OCI-LY7 (cell line): ENCODE measurements around the gene HYAL1. TPM values are rescaled to one million over a fixed set of nuclear protein-coding genes. Genes with fewer than 3 reads are reported as not detected.

Experiments used
- BruUV-seq: library from RNA; stranded (reverse); fragments of 400-500 nt; replicated peaks from 2 replicates; lab custom pipeline; 2021; lab: Mats Ljungman, UMichigan
- CTCF ChIA-PET: fragments of 300-600 bp; sonication (Branson Sonifier 250); formaldehyde crosslinking; loops from one replicate; lab custom pipeline; 2022; ENCODE audit warnings: antibody characterized with exemption; ENCODE audit not compliant: unreplicated experiment; lab: Charles Lee
- POLR2A ChIA-PET: fragments of 300-600 bp; sonication (Branson Sonifier 250); formaldehyde crosslinking; loops from one replicate; lab custom pipeline; 2022; ENCODE audit warnings: antibody characterized with exemption; lab: Charles Lee
- DNase-seq: peaks from one replicate; pipeline ENCODE4 v3.0.0-alpha.2; 2015; ENCODE audit warnings: low spot score
- H2AFZ ChIP-seq: fragments of 200-600 bp; sonication (generic), shearing (Covaris generic); 2 replicates; pipeline ENCODE4 v1.6.1; 2014; ENCODE audit warnings: mild to moderate bottlenecking, antibody characterized with exemption, low read length, moderate library complexity
- H3K27ac ChIP-seq: fragments of 200-600 bp; sonication (generic); 2 replicates; pipeline ENCODE4 v1.5.1; 2014; ENCODE audit warnings: mixed run types, low read depth, mild to moderate bottlenecking, moderate library complexity, low read length, inconsistent platforms; ENCODE audit not compliant: poor library complexity, severe bottlenecking
- H3K36me3 ChIP-seq: fragments of 200-600 bp; sonication (generic); 2 replicates; pipeline ENCODE4 v1.6.1; 2014; ENCODE audit warnings: mild to moderate bottlenecking, antibody characterized with exemption, low read length, moderate library complexity, mixed read lengths; ENCODE audit not compliant: insufficient read depth
- H3K4me1 ChIP-seq: fragments of 200-600 bp; sonication (generic); 2 replicates; pipeline ENCODE4 v1.5.1; 2014; ENCODE audit warnings: mild to moderate bottlenecking, low read length; ENCODE audit not compliant: insufficient read depth, poor library complexity, severe bottlenecking
- H3K4me2 ChIP-seq: fragments of 200-600 bp; sonication (generic); 2 replicates; pipeline ENCODE4 v1.6.1; 2014; ENCODE audit warnings: mild to moderate bottlenecking, low read length
- H3K4me3 ChIP-seq: fragments of 200-600 bp; sonication (generic); 2 replicates; pipeline ENCODE4 v1.5.1; 2014; ENCODE audit warnings: mild to moderate bottlenecking, low read depth, low read length; ENCODE audit not compliant: poor library complexity, severe bottlenecking
- H3K79me2 ChIP-seq: fragments of 200-600 bp; sonication (generic); 2 replicates; pipeline ENCODE4 v1.6.1; 2016; ENCODE audit warnings: low read depth, mild to moderate bottlenecking, low read length, moderate library complexity, mixed read lengths; ENCODE audit not compliant: insufficient read depth
- H3K9me2 ChIP-seq: fragments of 200-600 bp; sonication (generic); 2 replicates; pipeline ENCODE4 v1.6.1; 2016; ENCODE audit warnings: mild to moderate bottlenecking, low read length, mixed read lengths; ENCODE audit not compliant: insufficient read depth
- H3K9me3 ChIP-seq: fragments of 200-600 bp; sonication (generic); 2 replicates; pipeline ENCODE4 v1.6.1; 2014; ENCODE audit warnings: mild to moderate bottlenecking, mixed run types, low read length, mixed read lengths
- H4K20me1 ChIP-seq: fragments of 200-600 bp; sonication (generic); 2 replicates; pipeline ENCODE4 v1.6.1; 2014; ENCODE audit warnings: mild to moderate bottlenecking, antibody characterized with exemption, low read length, moderate library complexity, mixed read lengths; ENCODE audit not compliant: insufficient read depth
- EZH2phosphoT487 ChIP-seq: fragments of 200-600 bp; sonication (generic); IDR thresholded peaks from 2 replicates; pipeline ENCODE4 v1.6.1; 2018; ENCODE audit warnings: low read depth, borderline replicate concordance, mild to moderate bottlenecking, mixed run types, antibody characterized with exemption, low read length, moderate library complexity, mixed read lengths
- intact Hi-C: fragments of 100-400 bp; cut with micrococcal nuclease; formaldehyde crosslinking; loops from one replicate; pipeline ENCODE4 v1.10.0; 2022; ENCODE audit not compliant: unreplicated experiment
- total RNA-seq, 2 experiments: library from RNA; depleted of rRNA in 1 of 2; stranded (reverse); fragments of >200 nt in 1 of 2; shearing (Covaris generic) in 1 of 2; gene quantifications; 2 replicates each; pipeline ENCODE4 v1.2.3, GENCODE V29; 2014 to 2022
- TF ChIP-seq, protein P1 (sequence below): fragments of 200-600 bp; sonication (generic); conservative IDR thresholded peaks from 2 replicates; pipeline ENCODE4 v1.5.1; 2014; ENCODE audit warnings: mild to moderate bottlenecking, antibody characterized with exemption, low read length, moderate library complexity, mixed read lengths

Gene HYAL1
- total RNA-seq, 2 experiments from 2014 or later, result 0.36 to 0.85 TPM

DNA sequence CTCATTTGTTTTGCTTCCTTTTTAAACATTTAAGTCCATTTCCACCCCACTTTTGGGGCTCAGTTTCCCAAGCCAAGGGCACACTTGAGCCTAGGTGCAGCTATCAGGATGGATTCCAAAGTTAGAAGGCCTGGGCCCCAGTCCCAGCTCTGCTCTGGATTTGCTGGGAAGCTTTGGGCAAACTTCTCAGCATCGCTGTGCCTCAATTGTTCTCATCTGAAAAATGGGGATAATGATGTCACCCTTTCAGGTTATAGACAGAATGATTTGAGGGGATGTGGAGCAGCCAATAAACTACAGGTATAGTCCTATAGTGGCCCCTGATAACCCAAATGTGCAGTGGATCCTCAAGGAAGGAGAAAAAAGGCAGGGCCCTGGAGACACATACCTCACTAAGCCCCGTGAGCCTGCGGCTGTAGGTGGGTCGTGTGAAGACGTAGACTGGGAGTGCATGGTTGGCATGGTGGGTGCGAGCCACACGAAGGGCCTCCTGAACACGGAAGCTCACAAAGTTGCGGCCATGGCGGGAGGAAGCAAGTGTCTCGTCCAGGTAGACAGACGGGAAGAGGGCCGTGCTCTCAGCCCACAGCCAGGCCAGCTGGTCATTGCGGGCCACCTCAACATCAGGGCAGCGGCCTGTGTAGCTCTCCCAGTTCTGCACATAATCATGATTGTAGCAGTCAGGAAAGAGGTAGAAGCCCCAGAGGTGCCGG lies 16.0 kb upstream of the HYAL1 start:
- ChIA-PET POLR2A (interaction anchor here (1.1 kb wide), 1 partner anchor 18 kb away, joined by 4 read pairs; no protein-coding TSS in a partner anchor), CTCF (no interaction called here)
- TF ChIP-seq, protein P1, sequence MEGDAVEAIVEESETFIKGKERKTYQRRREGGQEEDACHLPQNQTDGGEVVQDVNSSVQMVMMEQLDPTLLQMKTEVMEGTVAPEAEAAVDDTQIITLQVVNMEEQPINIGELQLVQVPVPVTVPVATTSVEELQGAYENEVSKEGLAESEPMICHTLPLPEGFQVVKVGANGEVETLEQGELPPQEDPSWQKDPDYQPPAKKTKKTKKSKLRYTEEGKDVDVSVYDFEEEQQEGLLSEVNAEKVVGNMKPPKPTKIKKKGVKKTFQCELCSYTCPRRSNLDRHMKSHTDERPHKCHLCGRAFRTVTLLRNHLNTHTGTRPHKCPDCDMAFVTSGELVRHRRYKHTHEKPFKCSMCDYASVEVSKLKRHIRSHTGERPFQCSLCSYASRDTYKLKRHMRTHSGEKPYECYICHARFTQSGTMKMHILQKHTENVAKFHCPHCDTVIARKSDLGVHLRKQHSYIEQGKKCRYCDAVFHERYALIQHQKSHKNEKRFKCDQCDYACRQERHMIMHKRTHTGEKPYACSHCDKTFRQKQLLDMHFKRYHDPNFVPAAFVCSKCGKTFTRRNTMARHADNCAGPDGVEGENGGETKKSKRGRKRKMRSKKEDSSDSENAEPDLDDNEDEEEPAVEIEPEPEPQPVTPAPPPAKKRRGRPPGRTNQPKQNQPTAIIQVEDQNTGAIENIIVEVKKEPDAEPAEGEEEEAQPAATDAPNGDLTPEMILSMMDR, result no peak
- no peak for TF ChIP-seq EZH2phosphoT487
- DNase-seq, result no peak
- no peaks in the 10 kb centered on the region for H3K9me2 ChIP-seq
- BruUV-seq, result no TSS peak
- no peaks in the 10 kb centered on the region for H4K20me1 ChIP-seq
- H3K79me2 ChIP-seq, result no peaks in the 10 kb centered on the region
- peak overlapping the region; percentile 73; the same call in 1 of the 2 replicates for H3K4me2 ChIP-seq
- no peaks in the 10 kb centered on the region for H3K9me3 ChIP-seq
- peaks cover 49% of the 10 kb centered on the region for H3K4me1 ChIP-seq
- H3K27ac ChIP-seq, result peak overlapping the region; percentile 18
- H3K36me3 ChIP-seq, result peaks cover 10% of the 10 kb centered on the region; the same call in 1 of the 2 replicates
- intact Hi-C loops, result no loop called here
- H3K4me3 ChIP-seq, result no peak overlapping the region
- no peak overlapping the region for H2AFZ ChIP-seq

DNA sequence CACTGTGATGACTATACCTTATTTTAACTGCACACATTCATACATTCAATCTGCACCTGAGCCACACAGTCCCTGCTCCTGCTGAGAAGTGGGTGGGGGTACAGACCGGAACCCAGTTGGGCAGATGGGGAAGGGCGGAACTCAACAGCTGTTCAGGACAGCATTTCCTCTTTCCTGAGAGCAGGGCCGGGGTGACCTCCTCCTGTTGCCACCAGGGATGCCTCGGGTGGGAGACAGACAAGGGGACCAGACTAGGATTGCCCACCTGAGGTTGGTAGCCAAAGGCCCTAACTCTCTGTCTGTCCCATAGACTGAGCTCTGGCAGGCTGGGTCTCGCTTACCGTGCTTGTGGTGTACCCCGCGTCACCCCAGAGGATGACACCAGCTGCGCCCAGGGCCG lies 15.2 kb upstream of the HYAL1 start:
- Histone ChIP-seq H4K20me1 (no peaks in the 10 kb centered on the region), H3K79me2 (no peaks in the 10 kb centered on the region), H3K4me2 (peak overlapping the region; percentile 46), H3K4me3 (peak overlapping the region; percentile 23), H3K4me1 (peaks cover 49% of the 10 kb centered on the region), H3K27ac (peak overlapping the region; percentile 18), H3K9me3 (no peaks in the 10 kb centered on the region), H3K36me3 (0 out of 2 replicates have a peak, but pooled peaks cover 6% of the 10 kb centered on the region), H2AFZ (no peak overlapping the region), H3K9me2 (no peaks in the 10 kb centered on the region)
- no peak for DNase-seq
- TF ChIP-seq, protein P1, result no peak
- no peak for TF ChIP-seq EZH2phosphoT487
- intact Hi-C loops, result no loop called here
- ChIA-PET POLR2A (interaction anchor here (1.1 to 1.6 kb wide), 2 partner anchors 18 to 19 kb away, joined by 4 to 8 read pairs; partner anchors contain the start of genes HYAL3 and NAA80), CTCF (interaction anchor here (1.1 kb wide), 1 partner anchor 14 kb away, joined by 3 read pairs; no protein-coding TSS in a partner anchor)
- no TSS peak for BruUV-seq

DNA sequence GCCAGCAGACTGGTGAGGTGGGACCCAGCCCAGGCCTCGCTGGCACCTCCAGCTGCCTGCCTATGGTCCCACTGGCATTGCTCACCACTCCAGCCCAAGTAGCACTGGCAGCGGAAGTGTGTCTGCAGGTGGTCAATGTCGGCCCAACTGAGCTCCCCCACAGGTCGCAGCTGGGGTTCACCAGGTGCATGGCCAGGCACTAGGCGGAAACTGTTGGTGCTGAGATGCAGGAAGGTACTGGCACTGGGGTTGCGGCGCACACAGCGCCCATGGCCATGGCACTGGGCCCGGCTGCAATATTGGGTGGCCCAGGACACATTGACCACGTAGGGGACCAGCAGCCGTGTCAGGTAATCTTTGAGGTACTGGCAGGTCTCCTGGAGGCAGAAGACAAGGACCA lies 14.8 kb upstream of the HYAL1 start:
- H4K20me1 ChIP-seq, result no peaks in the 10 kb centered on the region
- no peaks in the 10 kb centered on the region for H3K9me2 ChIP-seq
- no TSS peak for BruUV-seq
- H3K36me3 ChIP-seq, result 0 out of 2 replicates have a peak, but pooled peaks cover 6% of the 10 kb centered on the region
- H3K4me1 ChIP-seq, result peaks cover 49% of the 10 kb centered on the region
- H3K9me3 ChIP-seq, result no peaks in the 10 kb centered on the region
- peak; percentile 66 for DNase-seq
- intact Hi-C loops, result no loop called here
- H3K4me2 ChIP-seq, result peak overlapping the region; percentile 46
- no peaks in the 10 kb centered on the region for H3K79me2 ChIP-seq
- H3K27ac ChIP-seq, result peak overlapping the region; percentile 18
- CTCF ChIA-PET, result interaction anchor here (1.1 kb wide), 1 partner anchor 15 kb away, joined by 3 read pairs; no protein-coding TSS in a partner anchor
- H3K4me3 ChIP-seq, result peak overlapping the region; percentile 23
- no peak for TF ChIP-seq EZH2phosphoT487
- TF ChIP-seq, protein P1, result no peak
- POLR2A ChIA-PET, result interaction anchor here (1.6 kb wide), 2 partner anchors 10 to 19 kb away, joined by 4 to 8 read pairs; partner anchors contain the start of genes HYAL3, NAA80 and TUSC2
- H2AFZ ChIP-seq, result no peak overlapping the region
